AG04450 (cell line): ENCODE results near the gene AP1S2. TPM values are rescaled to one million over a fixed set of nuclear protein-coding genes. Genes with fewer than 3 reads are reported as not detected.

Experiments used
- CTCF ChIA-PET: fragments of 300-600, 350-600 bp; formaldehyde crosslinking; extraction: SDS; loops from one replicate; lab custom pipeline; 2022; ENCODE audit warnings: antibody characterized with exemption, inconsistent platforms; lab: Charles Lee
- POLR2A ChIA-PET: fragments of 350-600 bp; formaldehyde crosslinking; extraction: SDS; loops from one replicate; lab custom pipeline; 2021; ENCODE audit warnings: antibody characterized with exemption, inconsistent platforms; lab: Yijun Ruan, JAX
- DNase-seq: peaks from one replicate; pipeline ENCODE4 v3.0.0-alpha.2; 2011; ENCODE audit warnings: low read depth, low spot score
- H3K27ac ChIP-seq: one replicate; pipeline ENCODE4 v1.5.1; 2012; ENCODE audit warnings: low read depth, low read length, control low read depth
- H3K27me3 ChIP-seq: one replicate; pipeline ENCODE4 v1.6.0; 2012; ENCODE audit warnings: low read length; ENCODE audit not compliant: control insufficient read depth, insufficient read depth
- H3K4me3 ChIP-seq: 2 replicates; pipeline ENCODE4 v1.5.1; 2011; ENCODE audit warnings: mild to moderate bottlenecking, low read depth, low read length, control low read depth
- H3K9me3 ChIP-seq: 2 replicates; pipeline ENCODE4 v1.5.1; 2012; ENCODE audit warnings: low read length; ENCODE audit not compliant: control insufficient read depth, insufficient read depth
- CTCF ChIP-seq: IDR thresholded peaks from 2 replicates; pipeline ENCODE4 v1.5.1; 2011; ENCODE audit warnings: low read depth, low read length, control low read depth, inconsistent platforms
- polyA plus RNA-seq: library from polyadenylated mRNA; depleted of rRNA; stranded (reverse); fragments of >200 nt; gene quantifications from 2 replicates; pipeline ENCODE4 v1.2.3, GENCODE V29; 2011; rRNA removed

Gene AP1S2
- polyA plus RNA-seq, 1 experiment, result 60.8 TPM

- Histone ChIP-seq H3K9me3 (no peaks in the 10 kb centered on the region), H3K27me3 (no peaks in the 10 kb centered on the region), H3K27ac (no peak overlapping the region), H3K4me3 (no peak overlapping the region)
- DNase-seq, result no peak
- no peak for TF ChIP-seq CTCF
- ChIA-PET CTCF (no interaction called here), POLR2A (no interaction called here)
Observed at GRCh38 chrX:15781961-15782699, 72.5 kb downstream of the AP1S2 start.

Other genes with a start within 250 kb of the AP1S2 start
- 0.26 and 0.29 TPM in 2 replicates for gene CLTRN, start 190.0 kb downstream of the AP1S2 start, polyA plus RNA-seq
- gene CA5B, start 116.5 kb downstream of the AP1S2 start, polyA plus RNA-seq, result 3.5 and 4.5 TPM in 2 replicates
- 6.1 and 7.7 TPM in 2 replicates for gene ZRSR2, start 64.3 kb downstream of the AP1S2 start, polyA plus RNA-seq